NCI-H345 treated with DMSO at 0.1 percent for 48 hours (cell line): ENCODE measurements around the gene LHFPL2.
"Not testable (repeated sequence)": the region's sequence is repeated elsewhere in the genome, so short reads cannot be mapped to it uniquely, and the experiment has no call there.

Experiments used
- DNase-seq: peaks from one replicate; lab custom pipeline; 2025; ENCODE audit not compliant: unreplicated experiment; lab: John Stamatoyannopoulos, UW

The LHFPL2 gene

DNA sequence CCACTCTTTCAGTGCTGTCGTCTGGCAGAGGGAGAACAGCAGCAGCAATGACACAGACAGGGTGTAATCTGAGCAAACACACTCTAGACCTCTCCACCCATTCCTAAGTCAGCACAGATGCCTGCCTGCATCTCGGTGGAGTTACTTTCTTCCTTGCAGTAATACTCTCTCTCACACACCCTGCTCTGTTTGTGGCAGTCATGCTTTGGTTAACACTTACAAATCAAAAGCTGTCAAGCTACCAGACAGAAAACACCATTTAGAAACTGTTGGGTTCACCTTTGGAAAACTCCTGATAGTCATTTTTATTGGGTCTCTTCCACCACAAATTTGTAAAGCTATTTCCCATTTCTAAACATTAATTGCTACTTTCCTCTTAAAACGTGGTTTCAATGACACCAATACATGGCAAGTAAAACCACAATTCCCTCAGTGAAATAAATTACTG, 27.3 kb downstream of the LHFPL2 start:
- DNase-seq: no peak

DNA sequence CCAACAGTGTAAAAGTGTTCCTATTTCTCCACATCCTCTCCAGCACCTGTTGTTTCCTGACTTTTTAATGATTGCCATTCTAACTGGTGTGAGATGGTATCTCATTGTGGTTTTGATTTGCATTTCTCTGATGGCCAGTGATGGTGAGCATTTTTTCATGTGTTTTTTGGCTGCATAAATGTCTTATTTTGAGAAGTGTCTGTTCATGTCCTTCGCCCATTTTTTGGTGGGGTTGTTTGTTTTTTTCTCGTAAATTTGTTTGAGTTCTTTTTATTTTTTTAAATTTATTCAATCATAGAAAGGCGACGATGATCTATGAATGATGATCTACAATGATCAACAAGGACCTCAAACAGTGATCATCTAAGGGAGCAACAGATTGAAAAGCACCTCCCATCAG, 28.5 kb downstream of the LHFPL2 start:
- DNase-seq: not testable (repeated sequence)

DNA sequence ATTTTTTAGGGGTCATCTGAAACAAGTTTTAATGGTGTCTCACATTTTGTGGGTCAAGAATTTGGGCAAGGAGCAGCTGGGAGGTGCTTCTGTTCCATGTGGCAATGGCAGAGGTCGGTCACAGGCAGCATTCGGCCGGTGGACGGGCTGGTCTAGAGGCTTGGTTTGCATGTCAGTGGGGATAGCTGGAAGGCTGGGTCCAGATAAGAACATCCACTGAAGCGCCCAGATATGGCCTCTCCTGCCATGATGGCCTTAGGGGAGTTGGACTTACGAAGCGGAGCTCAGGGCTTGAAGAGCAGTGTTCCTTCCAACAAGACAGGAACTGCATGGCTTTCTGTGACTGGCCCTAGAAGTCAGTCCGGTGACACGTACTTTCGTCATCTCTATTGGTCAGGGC, 30.3 kb downstream of the LHFPL2 start:
- no peak for DNase-seq

DNA sequence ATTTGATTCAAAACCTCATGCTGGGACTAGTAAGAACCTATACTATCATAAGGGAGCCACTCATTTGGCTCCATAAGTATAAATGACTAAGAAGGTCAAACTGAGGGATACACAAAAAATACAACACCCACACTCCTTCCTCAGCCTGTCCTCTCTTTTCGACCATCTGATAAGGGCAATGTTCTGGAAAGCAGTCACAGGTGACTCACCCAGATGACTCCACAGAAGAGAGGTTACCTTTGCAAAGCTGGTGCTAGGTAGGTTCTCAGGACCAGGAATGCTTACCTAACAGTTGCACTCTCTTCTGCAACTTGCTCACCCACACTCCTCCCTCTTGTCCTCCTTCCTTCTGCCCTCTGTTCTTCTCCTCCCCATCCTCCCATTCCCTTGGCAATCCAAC, 32.9 kb downstream of the LHFPL2 start:
- DNase-seq: no peak

DNA sequence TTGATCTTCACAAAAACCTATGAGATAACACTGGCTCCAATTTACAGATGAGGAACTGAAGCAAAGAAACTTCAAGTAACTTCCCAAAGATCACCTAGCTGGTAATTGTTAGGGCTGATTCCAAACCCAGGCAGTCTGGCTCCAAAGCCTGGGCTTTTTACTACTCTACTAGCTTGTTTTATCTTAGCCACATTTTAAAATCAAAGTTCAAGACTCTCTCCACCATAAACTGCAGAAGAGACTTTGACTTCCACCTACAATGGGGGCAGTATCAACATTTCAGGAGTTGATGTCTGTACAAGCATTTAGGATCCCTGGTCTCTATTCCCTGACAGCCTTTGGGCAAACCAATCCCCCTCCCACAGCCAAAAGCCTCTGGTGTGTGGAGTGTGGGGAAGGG, 33.8 kb downstream of the LHFPL2 start:
- no peak for DNase-seq

DNA sequence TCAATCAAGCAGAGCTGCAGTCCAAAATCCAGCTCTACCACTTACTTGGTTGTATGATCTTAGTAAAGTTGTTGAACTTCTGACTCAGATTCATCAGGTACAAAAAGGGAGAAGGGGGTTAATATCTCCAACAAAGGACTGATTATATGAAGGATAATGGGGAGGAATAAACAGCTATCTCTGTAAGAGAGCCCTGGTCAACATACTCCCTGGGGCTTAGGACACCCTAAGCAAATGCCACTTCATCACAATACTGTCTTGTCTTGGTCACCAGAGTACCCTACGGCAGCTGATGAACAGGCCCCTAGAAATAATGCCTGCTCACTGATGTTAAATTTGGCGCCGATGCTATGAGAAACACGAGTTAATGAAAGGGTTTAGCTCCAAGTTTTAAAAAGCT, 34.8 kb downstream of the LHFPL2 start:
- DNase-seq: no peak

DNA sequence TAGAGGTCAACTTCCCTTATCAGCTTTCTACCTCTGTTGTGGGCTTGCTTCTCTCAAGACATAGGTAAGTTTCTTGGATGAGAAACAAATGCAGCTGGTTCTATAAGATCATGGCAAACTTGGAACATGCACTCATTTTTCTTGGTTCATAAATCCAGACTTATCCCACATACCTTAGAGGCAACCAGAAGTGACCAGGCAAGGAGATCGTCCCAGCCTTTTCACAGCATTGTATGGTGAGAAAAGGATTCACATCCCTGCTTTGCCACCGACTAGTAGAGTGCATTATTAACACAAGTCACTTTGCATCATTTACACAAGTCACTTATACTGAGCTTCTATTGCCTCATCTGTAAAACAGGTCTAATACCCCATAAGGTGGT, 35.4 kb downstream of the LHFPL2 start:
- no peak for DNase-seq

DNA sequence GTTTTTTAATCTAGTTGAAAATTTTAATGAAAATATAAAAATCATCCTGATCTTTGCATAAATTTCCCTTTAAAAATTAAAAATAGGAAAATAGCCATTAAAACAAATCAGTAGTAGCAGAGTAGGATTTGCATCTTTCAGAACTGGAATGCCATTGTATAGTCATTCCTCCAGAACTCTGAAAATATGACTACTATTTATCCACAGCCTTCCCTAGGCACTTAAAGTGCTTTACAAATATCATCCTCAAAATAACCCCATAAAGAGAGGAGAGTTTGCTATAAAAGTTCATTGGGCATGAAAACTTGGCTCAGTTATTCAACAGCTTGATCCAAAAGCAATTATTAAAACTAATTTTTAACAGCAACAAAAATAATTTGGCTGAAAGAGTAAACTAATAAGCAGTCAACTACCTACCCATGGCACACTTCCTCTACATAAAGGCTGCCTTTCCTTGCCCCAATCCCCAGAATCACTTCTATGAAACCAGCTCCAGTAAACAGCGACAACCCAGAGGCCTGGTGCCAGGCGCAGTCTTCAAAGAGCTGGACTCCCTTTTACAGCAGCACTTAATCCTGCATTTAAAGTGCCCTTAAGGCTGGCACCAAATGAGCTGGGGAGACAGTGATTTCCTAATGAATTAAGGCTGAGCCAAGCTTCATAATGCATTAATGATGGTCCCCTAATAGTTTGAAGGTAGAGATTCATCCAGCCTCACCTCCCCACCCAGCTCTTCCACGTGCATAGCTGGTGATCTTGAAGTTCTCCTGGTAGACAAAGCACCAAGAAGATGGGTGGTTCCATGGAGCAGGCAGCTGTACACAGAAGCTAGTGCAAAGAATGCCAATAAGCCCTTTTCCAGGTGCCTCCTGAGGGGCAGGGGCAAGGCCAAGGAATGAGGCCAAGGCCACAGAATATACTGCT, 36.1 kb downstream of the LHFPL2 start:
- no peak for DNase-seq

DNA sequence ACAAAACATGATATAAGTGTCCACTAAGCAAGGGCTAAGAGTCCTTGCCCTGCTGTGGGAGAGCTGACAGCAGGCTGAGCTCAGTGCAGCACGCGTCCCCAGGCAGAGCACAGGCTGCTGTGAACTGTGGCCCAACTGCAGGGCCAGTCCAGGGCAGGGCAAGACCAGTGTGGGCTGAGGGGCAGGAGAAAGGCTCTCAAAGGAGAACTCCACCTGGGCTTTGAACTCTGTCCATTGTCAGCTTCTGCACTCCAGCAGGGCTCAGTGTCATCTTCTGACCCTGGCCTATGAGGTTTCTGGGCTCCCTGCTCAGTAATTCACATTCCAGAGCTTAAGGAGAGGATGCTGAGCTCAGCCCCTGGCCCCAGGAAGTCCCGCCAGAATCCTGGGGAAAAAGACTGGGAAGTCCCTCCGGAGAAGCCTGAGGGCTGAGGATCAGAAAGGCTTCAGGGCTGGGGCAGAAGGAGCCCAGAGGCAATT, 37.4 kb downstream of the LHFPL2 start:
- no peak for DNase-seq

DNA sequence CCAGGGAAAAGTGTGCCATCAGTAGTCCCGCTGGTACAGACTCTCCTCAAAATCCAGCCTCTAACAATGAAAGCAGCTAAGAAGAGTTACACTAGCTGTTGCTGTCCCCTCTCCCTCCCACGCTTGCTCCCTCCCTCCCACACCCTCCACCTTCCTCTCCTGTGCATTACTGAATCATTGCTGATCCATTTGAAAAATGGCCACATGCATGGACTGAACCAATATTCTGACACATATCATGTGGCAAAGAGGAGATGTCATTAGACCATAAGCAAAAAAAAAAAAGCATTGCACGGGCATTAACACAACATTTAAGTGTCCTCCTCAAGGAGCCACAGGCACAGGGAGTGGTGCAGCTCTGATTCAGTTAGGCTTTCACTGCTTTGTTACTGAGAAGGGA, 37.9 kb downstream of the LHFPL2 start:
- DNase-seq: no peak

DNA sequence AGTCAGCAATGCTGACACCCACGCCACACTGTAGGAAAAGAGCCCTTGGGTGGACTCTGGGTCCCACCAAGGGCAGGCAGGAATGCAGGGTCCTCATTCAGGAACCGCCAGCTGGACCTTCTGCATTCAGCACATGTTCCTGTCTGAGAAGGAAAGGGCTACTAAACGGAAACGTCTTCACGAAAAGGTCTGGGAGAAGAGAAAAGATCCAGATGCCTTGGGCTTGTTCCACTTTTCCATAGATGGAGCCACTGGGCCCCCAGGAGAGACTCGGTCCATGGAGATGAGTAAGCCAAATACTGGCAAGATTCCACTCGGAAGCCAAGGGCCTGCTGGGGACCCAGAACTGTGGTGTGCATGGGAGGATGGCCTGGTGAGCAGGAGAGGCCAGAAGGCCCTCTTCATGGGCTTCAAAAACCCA, 38.4 kb downstream of the LHFPL2 start:
- DNase-seq: no peak

DNA sequence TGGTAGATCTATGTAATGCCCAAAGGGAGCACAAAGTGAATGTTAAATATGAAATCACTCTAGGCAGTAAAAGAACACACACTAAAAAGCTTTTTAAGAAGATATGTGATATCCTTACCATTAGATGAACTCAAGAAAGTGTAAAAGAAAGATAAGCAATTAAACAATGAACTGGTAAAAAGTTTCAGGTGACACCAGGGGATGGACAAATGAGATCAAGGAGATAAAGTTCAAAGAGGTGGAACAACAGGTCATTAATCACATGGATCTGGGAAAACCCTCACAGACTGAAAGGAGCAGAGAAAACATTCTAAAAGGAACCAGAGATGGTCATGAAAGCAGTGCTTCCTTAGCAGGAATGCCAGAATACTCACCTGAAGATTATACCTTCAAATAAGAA, 40.7 kb downstream of the LHFPL2 start:
- DNase-seq: no peak

DNA sequence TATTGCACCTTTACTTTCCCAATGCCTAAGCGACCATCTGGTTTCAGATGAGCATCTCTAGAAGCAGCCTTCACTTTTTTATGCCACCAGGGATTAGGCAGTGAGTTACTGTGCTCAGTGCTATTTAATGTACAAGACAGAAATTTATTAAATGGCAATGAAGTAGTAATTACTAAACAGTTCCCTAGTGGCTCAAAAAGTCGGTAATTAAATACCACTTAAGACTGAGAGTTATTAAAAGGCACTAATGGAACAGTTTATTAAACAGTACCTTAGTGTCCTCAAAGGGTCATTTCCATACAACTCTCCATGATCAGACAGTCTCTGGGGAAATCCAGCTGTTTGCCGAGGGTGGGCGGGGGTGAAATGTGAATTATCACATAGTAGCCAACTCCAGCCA, 42.3 kb downstream of the LHFPL2 start:
- no peak for DNase-seq

DNA sequence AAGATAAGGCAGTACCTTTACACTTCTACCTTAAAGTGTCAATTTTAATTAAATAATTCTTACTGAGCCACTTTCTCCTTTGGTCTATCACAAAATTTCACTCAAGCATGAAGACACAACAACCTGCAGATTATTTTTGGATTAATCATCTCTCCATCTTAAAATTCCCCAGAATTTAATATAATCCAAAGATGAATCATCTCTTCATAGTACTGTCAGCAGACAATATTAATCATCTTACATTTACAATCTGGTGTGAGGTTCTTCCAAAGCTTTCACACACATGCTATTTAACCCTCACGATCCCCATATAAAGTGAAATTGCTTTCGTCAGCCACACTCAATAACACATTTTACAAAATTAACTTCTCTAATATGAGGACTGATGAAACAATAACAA, 43.0 kb downstream of the LHFPL2 start:
- DNase-seq: no peak

DNA sequence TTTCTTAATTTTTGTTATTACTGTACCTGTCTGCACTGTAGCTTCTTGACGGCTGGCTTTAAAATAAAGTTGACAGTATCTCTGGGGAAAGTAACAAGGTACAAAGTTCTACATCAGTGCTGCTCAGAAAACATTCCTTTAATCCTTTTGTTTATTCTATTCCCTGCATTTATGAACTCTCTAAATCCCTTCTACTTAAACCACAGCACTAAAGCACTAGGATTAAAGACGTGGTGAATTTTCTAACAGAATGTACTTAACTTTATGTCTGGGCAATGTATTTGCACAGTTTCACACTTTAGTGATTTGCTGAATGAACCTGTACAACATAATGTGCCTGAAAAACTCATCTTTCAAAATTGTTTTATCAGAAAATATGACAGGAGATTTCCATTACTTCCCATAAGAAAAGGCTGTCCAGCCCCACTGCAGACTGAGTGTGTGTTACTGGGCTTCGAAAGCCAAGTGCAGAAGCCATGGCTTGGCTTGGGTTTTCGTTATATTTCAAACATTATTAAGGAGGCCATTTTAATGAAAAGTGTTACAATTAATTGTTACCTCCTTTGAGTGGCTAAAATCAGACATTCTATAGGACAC, 43.8 kb downstream of the LHFPL2 start:
- DNase-seq: no peak

DNA sequence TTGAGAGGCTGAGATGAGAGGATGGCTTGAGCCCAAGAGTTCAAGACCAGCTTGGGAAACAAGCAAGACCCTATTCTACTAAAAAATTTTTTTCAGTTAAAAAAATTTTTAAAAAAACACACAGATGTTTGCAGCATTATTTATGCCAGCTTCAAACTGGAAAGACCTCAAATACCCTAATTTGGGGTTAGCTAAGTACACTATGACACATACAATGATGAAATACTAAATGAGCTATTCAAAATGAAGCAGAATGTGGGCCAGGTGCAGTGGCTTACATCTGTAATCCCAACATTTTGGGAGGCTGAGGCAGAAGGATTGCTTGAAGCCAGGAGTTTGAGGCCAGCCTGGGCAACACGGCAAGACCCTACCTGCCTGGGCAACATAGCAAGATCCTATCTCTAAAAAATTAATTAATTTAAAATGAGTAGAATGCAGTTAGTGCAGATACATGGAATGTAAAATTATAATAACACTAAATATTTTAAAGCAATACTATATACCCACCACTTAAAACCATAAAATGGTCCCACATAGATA, 44.9 kb downstream of the LHFPL2 start:
- no peak for DNase-seq

DNA sequence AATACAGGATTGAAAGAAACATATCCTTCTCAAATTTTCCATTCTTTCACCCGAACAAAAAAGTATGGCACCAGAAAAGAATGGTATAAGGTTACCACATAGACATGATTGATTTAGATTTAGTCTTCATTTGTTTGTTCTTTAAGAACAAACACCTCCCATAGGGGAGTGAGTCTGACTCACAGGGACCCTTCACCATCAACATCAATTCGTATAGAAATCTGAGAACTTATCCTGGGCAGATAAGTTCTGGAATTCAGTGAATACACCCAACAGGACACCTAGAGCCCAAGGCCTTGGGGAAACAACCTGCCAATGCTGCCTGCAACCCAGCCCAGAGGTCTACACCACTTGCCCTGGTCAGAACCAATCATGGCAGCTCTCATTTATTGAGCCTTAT, 46.2 kb downstream of the LHFPL2 start:
- no peak for DNase-seq

DNA sequence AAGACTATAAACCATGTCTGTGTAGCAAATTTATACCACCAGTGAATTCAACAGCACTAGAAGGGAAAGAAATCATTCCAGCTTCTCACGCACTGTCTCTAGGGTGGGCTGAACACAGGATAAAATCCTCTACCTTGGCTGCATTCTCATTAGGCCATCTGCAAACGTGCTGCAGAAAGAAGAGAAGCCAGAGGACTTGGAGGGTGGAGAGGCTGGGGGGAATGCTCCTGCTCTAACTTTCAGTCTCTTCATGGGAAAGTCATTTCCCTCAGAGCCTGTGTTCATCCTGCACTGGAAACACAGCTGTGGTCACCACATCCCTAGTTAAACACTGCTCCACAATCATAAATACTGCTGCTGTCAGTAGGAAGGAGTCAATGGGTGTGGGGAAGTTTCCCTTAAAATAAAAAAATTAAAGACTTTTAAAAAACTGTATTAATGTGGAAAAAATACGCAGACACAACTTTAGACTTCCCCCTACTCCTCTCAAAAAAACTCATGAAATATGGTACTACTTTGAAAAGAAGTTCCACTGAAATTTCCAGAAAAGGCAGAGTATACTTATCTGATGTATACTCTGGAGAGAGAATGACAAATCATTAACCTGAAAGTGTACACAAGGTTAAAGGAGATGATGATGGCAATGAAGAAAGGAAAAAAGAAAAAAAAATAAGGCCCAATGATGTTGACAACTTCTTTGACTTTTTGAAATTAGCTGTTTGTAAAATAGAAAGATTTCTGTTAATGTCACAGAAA, 46.8 kb downstream of the LHFPL2 start:
- DNase-seq: no peak

DNA sequence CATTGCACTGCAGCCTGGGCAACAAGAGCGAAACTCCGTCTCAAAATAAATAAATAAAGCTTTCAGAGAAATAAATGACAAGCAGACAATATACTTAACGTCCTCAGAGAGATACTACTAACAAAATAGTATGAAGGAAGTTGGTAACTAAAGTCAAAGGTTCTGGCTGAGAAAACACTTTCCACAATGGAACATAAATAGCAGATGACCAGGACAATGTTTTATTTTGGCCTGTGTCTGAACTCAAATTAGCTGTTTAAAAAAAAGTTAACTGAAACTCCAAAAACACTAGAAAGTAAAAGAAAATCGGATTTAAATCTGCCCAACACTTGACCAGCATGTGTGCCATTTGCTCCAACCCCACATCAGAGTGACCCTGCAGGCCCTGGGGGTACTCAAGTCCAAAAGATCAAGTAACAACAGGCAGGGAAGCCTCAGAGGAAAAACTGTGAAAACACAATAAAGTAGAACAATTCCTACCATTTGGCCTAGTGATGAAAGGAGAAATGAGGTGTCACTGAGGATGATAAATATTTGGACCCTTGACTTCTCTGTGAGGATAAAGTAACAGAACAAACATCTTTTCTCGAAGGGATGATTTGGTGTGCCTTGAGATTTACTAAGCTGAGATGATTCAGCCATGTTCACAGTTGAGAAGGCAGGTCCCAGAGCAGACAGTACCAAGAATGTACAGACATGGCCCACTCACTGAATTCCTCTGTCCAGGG, 47.7 kb downstream of the LHFPL2 start:
- no peak for DNase-seq

DNA sequence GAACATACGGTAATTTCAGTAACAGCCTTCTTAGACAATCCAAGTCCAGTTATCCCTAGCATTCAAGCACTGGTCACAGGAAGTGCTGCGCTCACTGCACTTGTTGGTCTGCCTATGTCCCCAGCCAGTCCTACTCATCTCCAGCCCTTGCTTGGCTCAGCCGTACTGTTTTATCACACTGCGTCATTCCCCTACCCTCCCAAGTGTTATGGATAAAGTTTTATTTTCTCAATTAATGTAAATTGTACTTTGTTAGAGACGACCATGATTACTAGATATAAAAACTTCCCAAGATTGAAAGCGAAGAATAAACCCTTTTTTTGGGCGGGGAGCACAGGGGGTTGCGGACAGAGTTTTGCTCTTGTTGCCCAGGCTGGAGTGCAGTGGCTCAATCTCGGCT, 49.6 kb downstream of the LHFPL2 start:
- no peak for DNase-seq

DNA sequence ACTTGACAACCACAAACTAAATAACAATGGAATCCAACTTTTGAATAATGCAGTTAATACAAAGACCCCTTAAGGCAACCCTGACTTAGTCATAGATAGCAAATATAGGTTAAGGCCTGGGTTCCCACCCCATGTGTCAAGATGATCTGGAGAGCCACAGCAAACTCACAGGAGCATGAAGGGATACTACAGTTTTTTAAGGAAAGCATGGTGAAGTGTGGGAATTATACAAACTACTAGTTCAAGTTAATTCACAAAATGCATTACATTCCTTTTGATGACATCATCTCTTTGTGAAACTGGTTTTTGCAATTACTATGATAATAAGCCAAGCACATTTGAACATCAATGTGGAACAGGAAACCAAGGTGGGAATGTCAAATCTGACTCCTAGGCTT, 50.6 kb downstream of the LHFPL2 start:
- DNase-seq: no peak
